Head of caudate nucleus (tissue), 42 donors: ENCODE measurements around the gene PNMA6A.
"Not testable (repeated sequence)": the region's sequence is repeated elsewhere in the genome, so short reads cannot be mapped to it uniquely, and the experiment has no call there.

ENCODE experiments used
- DNase-seq, 42 donors: peaks; one replicate each; pipeline versions ENCODE4 v3.0.0 to v3.0.0-alpha.2; 2020 to 2021; ENCODE audit warnings: mixed read lengths in 7 of 42
- intact Hi-C: fragments of 100-400 bp; cut with DNase I; formaldehyde crosslinking; loops from one replicate; pipeline ENCODE4 v1.15.0; 2022

Gene PNMA6A

DNA sequence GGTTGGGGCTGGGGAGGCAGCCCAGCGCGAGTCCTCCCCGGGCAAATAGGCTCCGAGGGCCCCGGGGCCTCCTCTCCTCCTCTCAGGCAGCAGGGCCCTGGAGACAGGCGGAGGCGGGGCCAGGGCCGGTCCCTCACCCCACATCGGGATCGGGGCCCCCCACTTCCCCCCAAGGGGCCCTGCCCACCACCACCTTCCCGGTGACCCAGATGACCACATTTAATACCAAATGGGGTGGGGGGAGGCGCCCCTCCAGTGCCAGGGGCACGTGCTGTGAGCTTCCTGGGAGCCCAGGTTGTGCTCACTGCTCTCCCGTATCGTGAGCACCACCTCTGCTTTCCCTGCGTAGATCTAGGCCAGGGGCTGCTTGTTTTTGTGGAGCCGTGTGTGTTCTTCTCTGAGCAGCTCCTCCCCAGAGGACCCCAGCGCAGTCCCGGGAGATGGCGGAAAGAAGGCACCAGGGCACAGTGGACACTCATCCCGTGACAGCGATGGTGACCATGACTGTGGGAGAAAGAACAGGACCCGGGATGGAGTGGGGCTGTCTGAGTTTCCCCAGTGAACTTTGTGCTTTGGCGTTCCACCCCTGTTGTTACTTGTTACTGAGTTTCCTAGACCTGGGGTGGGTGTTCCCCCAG lies 2.1 kb downstream of the PNMA6A start:
- DNase-seq: no peak
- intact Hi-C loops: no loop called here

- DNase-seq: no peak
- intact Hi-C loops: no loop called here
Observed at GRCh38 chrX:153074935-153075334, 2.7 kb downstream of the PNMA6A start.

DNA sequence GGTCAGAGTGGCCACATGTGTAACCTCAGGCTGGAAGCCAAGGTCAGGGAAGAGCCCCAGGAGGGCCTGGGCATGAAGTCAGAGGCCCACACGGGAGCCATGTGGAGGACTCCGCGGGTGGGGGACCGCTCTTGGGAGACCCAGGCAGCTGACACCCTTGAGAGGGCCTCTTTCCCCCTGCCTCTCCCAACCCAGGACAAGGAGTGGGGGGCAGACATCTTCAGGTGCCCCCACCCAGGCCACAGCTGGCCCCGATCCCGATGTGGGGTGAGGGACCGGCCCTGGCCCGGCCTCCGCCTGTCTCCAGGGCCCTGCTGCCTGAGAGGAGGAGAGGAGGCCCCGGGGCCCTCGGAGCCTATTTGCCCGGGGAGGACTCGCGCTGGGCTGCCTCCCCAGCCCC lies 3.1 kb downstream of the PNMA6A start:
- intact Hi-C loops: no loop called here
- no peak for DNase-seq

GRCh38 chrX:153077437-153078135 lies 5.3 kb downstream of the PNMA6A start:
- intact Hi-C loops, DNase-seq: not testable (repeated sequence)

- intact Hi-C loops: not testable (repeated sequence)
Observed at GRCh38 chrX:153083238-153083923, 11.1 kb downstream of the PNMA6A start.

DNA sequence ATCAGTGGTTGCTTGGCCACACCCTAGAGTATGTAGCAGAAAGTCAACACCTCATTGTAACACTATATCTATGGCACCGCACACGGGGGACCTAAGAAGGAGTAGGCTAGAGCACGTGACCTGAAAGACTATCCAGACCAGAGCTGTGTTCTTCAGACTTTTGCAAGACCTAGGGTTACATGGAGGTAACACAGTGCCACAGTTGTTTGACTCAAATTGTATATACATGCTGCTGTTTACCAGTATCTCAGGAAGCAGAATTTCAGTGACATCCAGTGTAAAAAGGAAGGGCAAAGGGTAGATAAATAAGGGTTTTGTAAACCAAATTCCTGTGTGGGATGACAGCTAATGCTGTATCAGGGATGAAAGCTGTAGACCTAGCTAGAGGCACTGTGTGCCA lies 30.2 kb downstream of the PNMA6A start:
- no peak for DNase-seq
- intact Hi-C loops: no loop called here

More at GRCh38 chrX:153083238-153083923, 11.1 kb downstream of the PNMA6A start:
- not testable (repeated sequence) for DNase-seq

GRCh38 chrX:153104959-153105358 lies 32.7 kb downstream of the PNMA6A start:
- DNase-seq, intact Hi-C loops: not testable (repeated sequence)

DNA sequence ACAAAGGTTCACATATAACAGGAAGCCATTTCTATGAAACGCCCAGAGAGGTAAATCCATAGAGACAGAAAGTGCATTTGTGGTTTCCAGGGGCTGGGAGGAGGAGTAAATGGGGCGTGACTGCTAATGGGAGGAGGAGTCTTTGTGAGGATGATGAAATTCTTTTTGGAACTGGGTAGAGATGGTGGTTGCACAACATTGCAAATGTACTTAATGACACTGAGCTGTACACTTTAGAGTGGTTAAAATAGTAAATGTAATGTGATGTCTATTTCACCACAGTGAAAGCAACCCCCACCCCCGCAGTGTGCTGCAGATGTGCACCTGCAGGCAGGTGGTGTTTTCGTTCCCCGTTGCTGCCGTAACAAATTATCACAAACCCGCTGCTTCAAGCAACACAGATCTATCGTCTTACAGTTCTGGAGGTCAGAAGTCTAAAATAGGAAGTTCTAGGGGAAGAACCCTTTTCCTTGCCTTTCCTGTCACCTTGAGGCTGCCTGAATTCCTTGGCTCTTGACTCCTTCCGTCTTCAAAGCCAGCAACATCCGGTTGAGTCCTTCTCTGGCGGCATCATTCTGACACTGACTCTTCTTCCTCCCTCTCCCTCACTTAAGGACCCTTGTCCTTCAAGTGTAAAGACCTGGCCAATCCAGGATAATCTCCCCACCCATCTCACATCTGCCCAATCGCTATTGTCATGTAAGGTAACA lies 34.0 kb downstream of the PNMA6A start:
- DNase-seq, intact Hi-C loops: not testable (repeated sequence)

GRCh38 chrX:153110735-153111134 lies 38.5 kb downstream of the PNMA6A start:
- intact Hi-C loops, DNase-seq: not testable (repeated sequence)

DNA sequence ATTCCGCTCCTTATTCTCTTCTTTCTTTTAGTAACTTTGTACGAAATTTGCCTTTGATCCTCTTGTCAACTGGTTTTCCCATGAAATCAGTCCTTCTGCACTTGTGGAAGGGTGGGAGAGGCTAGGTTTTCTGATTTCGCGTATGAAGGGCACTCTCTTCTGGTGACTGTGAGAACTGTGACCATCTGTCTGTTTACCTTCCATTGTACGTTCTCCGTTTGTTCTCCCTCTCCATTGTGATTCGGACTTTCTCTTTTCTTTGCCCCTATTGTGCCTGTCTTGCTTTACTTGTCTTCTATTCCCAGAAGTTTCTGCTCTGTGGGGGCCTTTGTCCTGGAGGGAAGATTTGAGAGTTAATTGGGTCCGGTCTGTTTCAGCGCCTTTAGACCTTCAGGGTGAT lies 41.6 kb downstream of the PNMA6A start:
- intact Hi-C loops, DNase-seq: not testable (repeated sequence)

DNA sequence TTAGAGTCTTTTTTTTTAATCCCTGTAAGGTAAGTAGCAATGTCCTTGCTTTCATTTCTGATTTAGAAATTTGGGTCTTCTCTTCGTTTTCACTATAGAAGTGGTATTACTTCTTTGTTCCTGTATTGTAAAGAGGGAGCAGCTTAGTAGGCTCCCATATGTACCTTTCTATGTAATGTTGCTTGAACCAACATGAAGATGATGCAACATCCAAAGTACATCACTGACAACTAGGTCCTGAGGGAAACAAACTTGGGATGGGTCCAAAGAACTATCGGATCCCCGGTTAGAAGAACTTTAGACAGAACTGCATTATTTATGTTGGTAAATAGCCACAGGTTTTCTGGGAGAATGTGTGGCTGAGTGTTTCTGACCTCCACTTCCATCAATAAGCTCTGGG lies 45.5 kb downstream of the PNMA6A start:
- DNase-seq, intact Hi-C loops: not testable (repeated sequence)

DNA sequence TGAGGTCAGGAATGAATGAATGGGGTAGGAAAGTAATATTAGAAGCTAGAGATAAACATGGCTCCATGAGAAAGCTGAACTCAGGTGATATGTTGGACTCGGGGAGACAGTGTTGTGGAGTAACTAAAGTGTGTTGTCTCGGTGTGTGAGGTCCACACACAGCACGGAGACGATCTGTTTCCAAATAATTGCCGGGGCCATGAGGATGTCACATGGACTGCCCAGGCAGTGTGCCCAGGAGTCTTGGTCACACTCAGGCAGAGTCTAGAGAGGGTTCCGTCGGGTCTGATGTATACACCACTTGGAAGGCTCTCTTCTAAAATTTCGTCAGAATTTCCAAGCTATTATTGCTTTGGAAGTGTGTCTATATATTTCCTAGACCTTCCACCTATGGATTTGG lies 48.0 kb downstream of the PNMA6A start:
- intact Hi-C loops, DNase-seq: not testable (repeated sequence)

- DNase-seq, intact Hi-C loops: not testable (repeated sequence)
Observed at GRCh38 chrX:153123468-153123867, 51.2 kb downstream of the PNMA6A start.
